HEK293 (cell line): Measurements from ENCODE around the gene GYPC.

ENCODE experiments used
- ATF2 ChIP-seq: fragments of 450-650 bp; formaldehyde crosslinking; IDR thresholded peaks from 2 replicates; pipeline ENCODE4 v1.5.1; 2016; ENCODE audit warnings: missing biosample characterization, missing genetic modification characterization, low read depth
- GLIS2 ChIP-seq: fragments of 450-650 bp; formaldehyde crosslinking; IDR thresholded peaks from 2 replicates; pipeline ENCODE4 v1.5.1; 2016; ENCODE audit warnings: missing biosample characterization, missing genetic modification characterization
- MZF1 ChIP-seq: fragments of 450-650 bp; formaldehyde crosslinking; IDR thresholded peaks from 2 replicates; pipeline ENCODE4 v1.5.1; 2017; ENCODE audit warnings: missing biosample characterization, missing genetic modification characterization, borderline replicate concordance
- SP7 ChIP-seq: fragments of 450-650 bp; formaldehyde crosslinking; IDR thresholded peaks from 2 replicates; pipeline ENCODE4 v1.5.1; 2016; ENCODE audit warnings: missing biosample characterization, missing genetic modification characterization
- ZNF513 ChIP-seq: fragments of 450-650 bp; IDR thresholded peaks from 2 replicates; pipeline ENCODE4 v1.5.1; 2018; ENCODE audit warnings: missing biosample characterization, missing genetic modification characterization
- ZNF585B ChIP-seq: fragments of 450-650 bp; formaldehyde crosslinking; IDR thresholded peaks from 2 replicates; pipeline ENCODE4 v1.5.1; 2016; ENCODE audit warnings: missing biosample characterization, missing genetic modification characterization
- ZSCAN18 ChIP-seq: fragments of 450-650 bp; formaldehyde crosslinking; IDR thresholded peaks from 2 replicates; pipeline ENCODE4 v1.5.1; 2016; ENCODE audit warnings: missing biosample characterization, missing genetic modification characterization
- TF ChIP-seq, protein P1 (sequence below): fragments of 450-650 bp; formaldehyde crosslinking; IDR thresholded peaks from 2 replicates; pipeline ENCODE4 v1.5.1; 2016; ENCODE audit warnings: missing biosample characterization, missing genetic modification characterization
- TF ChIP-seq, protein P2 (sequence below): fragments of 450-650 bp; formaldehyde crosslinking; IDR thresholded peaks from 2 replicates; pipeline ENCODE4 v1.5.1; 2016; ENCODE audit warnings: missing biosample characterization, missing genetic modification characterization
- TF ChIP-seq, protein P3 (sequence below): fragments of 450-650 bp; formaldehyde crosslinking; IDR thresholded peaks from 2 replicates; pipeline ENCODE4 v1.5.1; 2016; ENCODE audit warnings: missing biosample characterization, missing genetic modification characterization
- TF ChIP-seq, protein P4 (sequence below): fragments of 450-650 bp; formaldehyde crosslinking; IDR thresholded peaks from 2 replicates; pipeline ENCODE4 v1.5.1; 2016; ENCODE audit warnings: missing biosample characterization, missing genetic modification characterization

DNA sequence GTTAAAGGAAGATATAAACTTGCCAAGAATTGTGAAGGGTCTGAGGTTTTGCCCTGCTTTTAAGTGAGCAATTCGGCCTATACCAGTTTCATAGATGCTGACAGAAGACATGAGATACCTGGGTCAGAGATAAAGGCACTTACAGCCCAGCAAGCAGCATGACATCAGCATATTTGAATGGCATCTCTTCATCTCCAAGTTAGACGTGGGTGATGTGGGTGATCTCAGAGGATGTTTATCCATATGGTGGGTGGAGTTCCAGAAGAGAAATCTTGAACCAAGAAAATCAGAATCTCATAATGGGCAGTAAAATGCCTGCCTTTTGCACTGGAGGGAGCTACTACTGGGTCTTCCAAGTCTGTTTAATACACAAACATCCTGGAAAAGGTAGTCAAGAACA lies 44.7 kb downstream of the GYPC start:
- TF ChIP-seq GLIS2 (tag by site-specific recombination), result no peak
- TF ChIP-seq ATF2 (tag by site-specific recombination), result no peak
- TF ChIP-seq, protein P1, sequence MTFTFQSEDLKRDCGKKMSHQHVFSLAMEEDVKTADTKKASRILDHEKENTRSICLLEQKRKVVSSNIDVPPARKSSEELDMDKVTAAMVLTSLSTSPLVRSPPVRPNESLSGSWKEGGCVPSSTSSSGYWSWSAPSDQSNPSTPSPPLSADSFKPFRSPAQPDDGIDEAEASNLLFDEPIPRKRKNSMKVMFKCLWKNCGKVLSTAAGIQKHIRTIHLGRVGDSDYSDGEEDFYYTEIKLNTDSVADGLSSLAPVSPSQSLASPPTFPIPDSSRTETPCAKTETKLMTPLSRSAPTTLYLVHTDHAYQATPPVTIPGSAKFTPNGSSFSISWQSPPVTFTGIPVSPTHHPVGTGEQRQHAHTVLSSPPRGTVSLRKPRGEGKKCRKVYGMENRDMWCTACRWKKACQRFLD (tag by site-specific recombination), result no peak
- TF ChIP-seq, protein P2, sequence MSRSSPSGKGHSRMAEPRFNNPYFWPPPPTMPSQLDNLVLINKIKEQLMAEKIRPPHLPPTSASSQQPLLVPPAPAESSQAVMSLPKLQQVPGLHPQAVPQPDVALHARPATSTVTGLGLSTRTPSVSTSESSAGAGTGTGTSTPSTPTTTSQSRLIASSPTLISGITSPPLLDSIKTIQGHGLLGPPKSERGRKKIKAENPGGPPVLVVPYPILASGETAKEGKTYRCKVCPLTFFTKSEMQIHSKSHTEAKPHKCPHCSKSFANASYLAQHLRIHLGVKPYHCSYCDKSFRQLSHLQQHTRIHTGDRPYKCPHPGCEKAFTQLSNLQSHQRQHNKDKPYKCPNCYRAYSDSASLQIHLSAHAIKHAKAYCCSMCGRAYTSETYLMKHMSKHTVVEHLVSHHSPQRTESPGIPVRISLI (tag by site-specific recombination), result no peak
- no peak for TF ChIP-seq ZNF513 (tag by site-specific recombination)
- no peak for TF ChIP-seq ZSCAN18 (tag by site-specific recombination)
- TF ChIP-seq, protein P3, sequence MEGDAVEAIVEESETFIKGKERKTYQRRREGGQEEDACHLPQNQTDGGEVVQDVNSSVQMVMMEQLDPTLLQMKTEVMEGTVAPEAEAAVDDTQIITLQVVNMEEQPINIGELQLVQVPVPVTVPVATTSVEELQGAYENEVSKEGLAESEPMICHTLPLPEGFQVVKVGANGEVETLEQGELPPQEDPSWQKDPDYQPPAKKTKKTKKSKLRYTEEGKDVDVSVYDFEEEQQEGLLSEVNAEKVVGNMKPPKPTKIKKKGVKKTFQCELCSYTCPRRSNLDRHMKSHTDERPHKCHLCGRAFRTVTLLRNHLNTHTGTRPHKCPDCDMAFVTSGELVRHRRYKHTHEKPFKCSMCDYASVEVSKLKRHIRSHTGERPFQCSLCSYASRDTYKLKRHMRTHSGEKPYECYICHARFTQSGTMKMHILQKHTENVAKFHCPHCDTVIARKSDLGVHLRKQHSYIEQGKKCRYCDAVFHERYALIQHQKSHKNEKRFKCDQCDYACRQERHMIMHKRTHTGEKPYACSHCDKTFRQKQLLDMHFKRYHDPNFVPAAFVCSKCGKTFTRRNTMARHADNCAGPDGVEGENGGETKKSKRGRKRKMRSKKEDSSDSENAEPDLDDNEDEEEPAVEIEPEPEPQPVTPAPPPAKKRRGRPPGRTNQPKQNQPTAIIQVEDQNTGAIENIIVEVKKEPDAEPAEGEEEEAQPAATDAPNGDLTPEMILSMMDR (tag by site-specific recombination), result no peak
- no peak for TF ChIP-seq ZNF585B (tag by site-specific recombination)
- TF ChIP-seq, protein P4, sequence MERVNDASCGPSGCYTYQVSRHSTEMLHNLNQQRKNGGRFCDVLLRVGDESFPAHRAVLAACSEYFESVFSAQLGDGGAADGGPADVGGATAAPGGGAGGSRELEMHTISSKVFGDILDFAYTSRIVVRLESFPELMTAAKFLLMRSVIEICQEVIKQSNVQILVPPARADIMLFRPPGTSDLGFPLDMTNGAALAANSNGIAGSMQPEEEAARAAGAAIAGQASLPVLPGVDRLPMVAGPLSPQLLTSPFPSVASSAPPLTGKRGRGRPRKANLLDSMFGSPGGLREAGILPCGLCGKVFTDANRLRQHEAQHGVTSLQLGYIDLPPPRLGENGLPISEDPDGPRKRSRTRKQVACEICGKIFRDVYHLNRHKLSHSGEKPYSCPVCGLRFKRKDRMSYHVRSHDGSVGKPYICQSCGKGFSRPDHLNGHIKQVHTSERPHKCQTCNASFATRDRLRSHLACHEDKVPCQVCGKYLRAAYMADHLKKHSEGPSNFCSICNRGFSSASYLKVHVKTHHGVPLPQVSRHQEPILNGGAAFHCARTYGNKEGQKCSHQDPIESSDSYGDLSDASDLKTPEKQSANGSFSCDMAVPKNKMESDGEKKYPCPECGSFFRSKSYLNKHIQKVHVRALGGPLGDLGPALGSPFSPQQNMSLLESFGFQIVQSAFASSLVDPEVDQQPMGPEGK (tag by site-specific recombination), result no peak
- TF ChIP-seq SP7 (tag by site-specific recombination), result no peak
- TF ChIP-seq MZF1 (tag by site-specific recombination), result no peak
